Fibroblast of lung (primary cell): ENCODE data around the gene C1QL2.

Source experiments
- CTCF ChIP-seq, 2 donors: IDR thresholded peaks in 1 of 2; conservative IDR thresholded peaks in 1 of 2; 1 replicate in 1 of 2; 2 replicates in 1 of 2; pipeline ENCODE4 v1.5.1; 2011 to 2012; ENCODE audit warnings: low read length in 2 of 2, control low read depth in 1 of 2, inconsistent platforms in 1 of 2, low read depth in 1 of 2, mild to moderate bottlenecking in 1 of 2
- EZH2 ChIP-seq: IDR thresholded peaks from 2 replicates; pipeline ENCODE4 v1.5.1; 2012; ENCODE audit warnings: low read length, control low read depth, mild to moderate bottlenecking; ENCODE audit errors: missing control alignments

DNA sequence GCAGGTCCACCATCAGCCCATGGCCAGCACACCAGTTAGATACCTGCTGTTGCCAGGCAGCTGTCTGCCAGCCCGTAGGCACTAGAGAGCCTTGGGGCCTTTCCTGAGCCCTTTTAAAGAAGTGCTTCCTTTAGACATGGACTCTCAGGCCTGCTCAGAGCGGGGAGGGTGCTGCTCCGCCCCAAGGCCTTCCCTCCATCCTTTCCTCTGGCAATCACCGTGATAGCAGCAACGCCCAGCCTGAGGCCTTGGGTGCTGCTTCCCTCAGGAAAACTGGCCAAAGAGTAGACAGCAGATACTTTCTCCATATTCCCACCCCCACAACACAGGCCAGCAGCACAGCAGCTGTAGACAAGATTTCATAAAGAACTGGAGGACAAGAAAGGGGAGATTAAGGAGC is 22.3 kb upstream of the C1QL2 start:
- TF ChIP-seq CTCF (conservative IDR thresholded peaks at IDR 0.05 in 1 of 2, IDR thresholded peaks at IDR 0.05 in 1 of 2; ENCODE audit: low read depth in 1 of 2, low read length in 2 of 2) = no peak
- TF ChIP-seq EZH2 = no peak
